Thoracic aorta (tissue), 2 donors: Measurements from ENCODE around the gene TPM2. TPM values are rescaled to one million over a fixed set of nuclear protein-coding genes. Genes with fewer than 3 reads are reported as not detected.

Experiments
- ATAC-seq: fragments of 150-250 bp; one replicate; pipeline ENCODE4 v1.8.0; 2017; ENCODE audit warnings: low read depth; ENCODE audit not compliant: insufficient number of reproducible peaks, low FRiP score
- DNase-seq: peaks from one replicate; pipeline ENCODE4 v3.0.0-alpha.2; 2020; ENCODE audit warnings: low spot score
- H3K27ac ChIP-seq, 2 donors: fragments of 200-600 bp; sonication (generic); 1 replicate in 1 of 2; 2 replicates in 1 of 2; pipeline ENCODE4 v1.5.1; 2016; ENCODE audit warnings: mild to moderate bottlenecking in 2 of 2, moderate library complexity in 2 of 2
- H3K27me3 ChIP-seq: fragments of 200-600 bp; sonication (generic); replicated peaks from 2 replicates; pipeline ENCODE4 v1.6.0; 2016; ENCODE audit warnings: mild to moderate bottlenecking; ENCODE audit not compliant: insufficient read depth
- H3K36me3 ChIP-seq: fragments of 200-600 bp; sonication (generic); one replicate; pipeline ENCODE4 v1.5.1; 2016
- H3K4me1 ChIP-seq, 2 donors: fragments of 200-600 bp; sonication (generic); 1 replicate in 1 of 2; 2 replicates in 1 of 2; pipeline versions ENCODE4 v1.5.1 to v1.6.0; 2016; ENCODE audit warnings: low read depth in 2 of 2, mild to moderate bottlenecking in 1 of 2; ENCODE audit not compliant: control insufficient read depth in 1 of 2
- H3K4me3 ChIP-seq: fragments of 200-600 bp; sonication (generic); 2 replicates; pipeline ENCODE4 v1.5.1; 2016; ENCODE audit warnings: mild to moderate bottlenecking
- H3K9me3 ChIP-seq: fragments of 200-600 bp; sonication (generic); 2 replicates; pipeline ENCODE4 v1.5.1; 2016
- CTCF ChIP-seq: fragments of 200-600 bp; sonication (generic); IDR thresholded peaks from one replicate; pipeline ENCODE4 v1.5.1; 2019; ENCODE audit warnings: antibody characterized with exemption
- total RNA-seq, 2 donors: library from RNA; depleted of rRNA; stranded (reverse); fragments of >200 nt; gene quantifications; one replicate each; pipeline versions ENCODE4 v1.1.0 to v1.2.3, GENCODE V29; 2016

TPM2 gene
- total RNA-seq, 2 donors from 2014 or later, result 4,158 to 5,700 TPM

- Histone ChIP-seq H3K4me1 (no peaks in the 10 kb centered on the region), H3K27me3 (no peaks in the 10 kb centered on the region), H3K36me3 (peaks cover 92% of the 10 kb centered on the region), H3K9me3 (no peaks in the 10 kb centered on the region), H3K4me3 (no peak overlapping the region), H3K27ac (peak overlapping the region in 1 of 2 donors; percentile 34)
- ATAC-seq, result no peak
- TF ChIP-seq CTCF, result no peak
- no peak for DNase-seq
These were observed 16.2 kb upstream of the TPM2 start for GRCh38 chr9:35705836-35706430.

GRCh38 chr9:35705372-35705771 lies 15.6 kb upstream of the TPM2 start:
- no peak for TF ChIP-seq CTCF
- ATAC-seq (no peak), DNase-seq (no peak)
- Histone ChIP-seq H3K4me3 (no peak overlapping the region), H3K27me3 (no peaks in the 10 kb centered on the region), H3K4me1 (no peaks in the 10 kb centered on the region), H3K9me3 (no peaks in the 10 kb centered on the region), H3K36me3 (peaks cover 91% of the 10 kb centered on the region), H3K27ac (peak overlapping the region in 1 of 2 donors; percentile 34)

GRCh38 chr9:35703906-35704672 lies 14.4 kb upstream of the TPM2 start:
- Histone ChIP-seq H3K4me3 (no peak overlapping the region), H3K9me3 (no peaks in the 10 kb centered on the region), H3K27me3 (no peaks in the 10 kb centered on the region), H3K36me3 (peaks cover 98% of the 10 kb centered on the region), H3K27ac (peak overlapping the region in 1 of 2 donors; percentile 34), H3K4me1 (peaks cover 0 to 10% of the 10 kb centered on the region in 2 donors)
- ATAC-seq (no peak), DNase-seq (no peak)
- no peak for TF ChIP-seq CTCF

GRCh38 chr9:35702696-35703095 lies 13.0 kb upstream of the TPM2 start:
- Histone ChIP-seq H3K27ac (peak overlapping the region; percentile 99 to 100), H3K4me1 (peaks cover 0 to 24% of the 10 kb centered on the region in 2 donors), H3K9me3 (no peaks in the 10 kb centered on the region), H3K36me3 (peaks cover 99% of the 10 kb centered on the region), H3K4me3 (no peak overlapping the region), H3K27me3 (no peaks in the 10 kb centered on the region)
- no peak for ATAC-seq
- TF ChIP-seq CTCF, result no peak
- DNase-seq, result no peak

GRCh38 chr9:35700942-35701341 lies 11.2 kb upstream of the TPM2 start:
- Histone ChIP-seq H3K4me3 (no peak overlapping the region), H3K27ac (peak overlapping the region; percentile 99 to 100), H3K36me3 (peaks cover 93% of the 10 kb centered on the region), H3K27me3 (no peaks in the 10 kb centered on the region), H3K4me1 (peaks cover 14 to 41% of the 10 kb centered on the region in 2 donors), H3K9me3 (no peaks in the 10 kb centered on the region)
- no peak for TF ChIP-seq CTCF
- ATAC-seq (no peak), DNase-seq (no peak)
